ENCODE results near the gene BBC3.
A peak's percentile ranks its signal among the peaks of the same experiment; 100 is the strongest.

Gene BBC3

GRCh38 chr19:47239610-47240296 lies 8.8 kb upstream of the BBC3 start:
- Histone ChIP-seq H3K9me3 (ENCODE audit: control insufficient read depth, low read length) (no peaks in the 10 kb centered on the region), H3K4me3 (ENCODE audit: low read length) (no peak overlapping the region), H3K36me3 (ENCODE audit: control insufficient read depth, insufficient read depth, low read length) (no peaks in the 10 kb centered on the region), H3K27me3 (ENCODE audit: control insufficient read depth, insufficient read depth, low read length) (peaks cover 34% of the 10 kb centered on the region), H3K9ac (ENCODE audit: low read length) (no peak overlapping the region), H3K4me1 (ENCODE audit: control insufficient read depth, insufficient read depth, low read length) (peaks cover 35% of the 10 kb centered on the region)

- no peak overlapping the region for H3K9ac ChIP-seq (ENCODE audit: low read length)
- H3K4me3 ChIP-seq (ENCODE audit: low read length), result no peak overlapping the region
Observed at GRCh38 chr19:47239152-47239551, 8.2 kb upstream of the BBC3 start.

GRCh38 chr19:47236072-47236675 lies 5.2 kb upstream of the BBC3 start:
- H3K27me3 ChIP-seq (ENCODE audit: control insufficient read depth, insufficient read depth, low read length), result peaks cover 22% of the 10 kb centered on the region
- no peak overlapping the region for H3K4me3 ChIP-seq (ENCODE audit: low read length)
- H3K4me1 ChIP-seq (ENCODE audit: control insufficient read depth, insufficient read depth, low read length), result peaks cover 33% of the 10 kb centered on the region

More at GRCh38 chr19:47239152-47239551, 8.2 kb upstream of the BBC3 start:
- Histone ChIP-seq H3K27me3 (ENCODE audit: control insufficient read depth, insufficient read depth, low read length) (peaks cover 34% of the 10 kb centered on the region), H3K9me3 (ENCODE audit: control insufficient read depth, low read length) (no peaks in the 10 kb centered on the region), H3K36me3 (ENCODE audit: control insufficient read depth, insufficient read depth, low read length) (no peaks in the 10 kb centered on the region), H3K4me1 (ENCODE audit: control insufficient read depth, insufficient read depth, low read length) (peaks cover 31% of the 10 kb centered on the region)

GRCh38 chr19:47232422-47233211 lies 1.6 kb upstream of the BBC3 start:
- no peaks in the 10 kb centered on the region for H3K36me3 ChIP-seq (ENCODE audit: control insufficient read depth, insufficient read depth, low read length)

More at GRCh38 chr19:47236072-47236675, 5.2 kb upstream of the BBC3 start:
- H3K36me3 ChIP-seq (ENCODE audit: control insufficient read depth, insufficient read depth, low read length), result no peaks in the 10 kb centered on the region
- no peak overlapping the region for H3K9ac ChIP-seq (ENCODE audit: low read length)
- H3K9me3 ChIP-seq (ENCODE audit: control insufficient read depth, low read length), result no peaks in the 10 kb centered on the region

GRCh38 chr19:47231215-47232054 lies 436 bp upstream of the BBC3 start:
- Histone ChIP-seq H3K4me3 (ENCODE audit: low read length) (peak overlapping the region; percentile 84), H3K4me1 (ENCODE audit: control insufficient read depth, insufficient read depth, low read length) (peaks cover 50% of the 10 kb centered on the region), H3K27me3 (ENCODE audit: control insufficient read depth, insufficient read depth, low read length) (peaks cover 7% of the 10 kb centered on the region), H3K9ac (ENCODE audit: low read length) (peak overlapping the region; percentile 86), H3K36me3 (ENCODE audit: control insufficient read depth, insufficient read depth, low read length) (no peaks in the 10 kb centered on the region), H3K9me3 (ENCODE audit: control insufficient read depth, low read length) (no peaks in the 10 kb centered on the region)

More at GRCh38 chr19:47232422-47233211, 1.6 kb upstream of the BBC3 start:
- H3K9me3 ChIP-seq (ENCODE audit: control insufficient read depth, low read length), result no peaks in the 10 kb centered on the region
- peaks cover 38% of the 10 kb centered on the region for H3K4me1 ChIP-seq (ENCODE audit: control insufficient read depth, insufficient read depth, low read length)
- peak overlapping the region; percentile 86 for H3K9ac ChIP-seq (ENCODE audit: low read length)
- H3K27me3 ChIP-seq (ENCODE audit: control insufficient read depth, insufficient read depth, low read length), result peaks cover 7% of the 10 kb centered on the region
- no peak overlapping the region for H3K4me3 ChIP-seq (ENCODE audit: low read length)

- peak overlapping the region; percentile 60 for H3K4me3 ChIP-seq (ENCODE audit: low read length)
- no peaks in the 10 kb centered on the region for H3K36me3 ChIP-seq (ENCODE audit: control insufficient read depth, insufficient read depth, low read length)
- H3K27me3 ChIP-seq (ENCODE audit: control insufficient read depth, insufficient read depth, low read length), result peaks cover 7% of the 10 kb centered on the region
- no peaks in the 10 kb centered on the region for H3K9me3 ChIP-seq (ENCODE audit: control insufficient read depth, low read length)
- H3K4me1 ChIP-seq (ENCODE audit: control insufficient read depth, insufficient read depth, low read length), result peaks cover 57% of the 10 kb centered on the region
- H3K9ac ChIP-seq (ENCODE audit: low read length), result peak overlapping the region; percentile 94
Observed at GRCh38 chr19:47230054-47230920, 712 bp downstream of the BBC3 start.

GRCh38 chr19:47229676-47230053 lies 1.3 kb downstream of the BBC3 start:
- Histone ChIP-seq H3K4me3 (ENCODE audit: low read length) (peak overlapping the region; percentile 60), H3K27me3 (ENCODE audit: control insufficient read depth, insufficient read depth, low read length) (peaks cover 7% of the 10 kb centered on the region), H3K36me3 (ENCODE audit: control insufficient read depth, insufficient read depth, low read length) (no peaks in the 10 kb centered on the region), H3K9ac (ENCODE audit: low read length) (peak overlapping the region; percentile 94), H3K4me1 (ENCODE audit: control insufficient read depth, insufficient read depth, low read length) (peaks cover 58% of the 10 kb centered on the region), H3K9me3 (ENCODE audit: control insufficient read depth, low read length) (no peaks in the 10 kb centered on the region)

GRCh38 chr19:47228937-47229675 lies 1.9 kb downstream of the BBC3 start:
- H3K9ac ChIP-seq (ENCODE audit: low read length), result peak overlapping the region; percentile 94
- peaks cover 58% of the 10 kb centered on the region for H3K4me1 ChIP-seq (ENCODE audit: control insufficient read depth, insufficient read depth, low read length)
- peak overlapping the region; percentile 60 for H3K4me3 ChIP-seq (ENCODE audit: low read length)
- no peaks in the 10 kb centered on the region for H3K9me3 ChIP-seq (ENCODE audit: control insufficient read depth, low read length)
- no peaks in the 10 kb centered on the region for H3K36me3 ChIP-seq (ENCODE audit: control insufficient read depth, insufficient read depth, low read length)
- peaks cover 7% of the 10 kb centered on the region for H3K27me3 ChIP-seq (ENCODE audit: control insufficient read depth, insufficient read depth, low read length)

GRCh38 chr19:47228168-47228936 lies 2.6 kb downstream of the BBC3 start:
- H3K9me3 ChIP-seq (ENCODE audit: control insufficient read depth, low read length), result no peaks in the 10 kb centered on the region
- H3K4me3 ChIP-seq (ENCODE audit: low read length), result peak overlapping the region; percentile 80
- no peaks in the 10 kb centered on the region for H3K36me3 ChIP-seq (ENCODE audit: control insufficient read depth, insufficient read depth, low read length)
- H3K9ac ChIP-seq (ENCODE audit: low read length), result peak overlapping the region; percentile 94
- peaks cover 7% of the 10 kb centered on the region for H3K27me3 ChIP-seq (ENCODE audit: control insufficient read depth, insufficient read depth, low read length)
- H3K4me1 ChIP-seq (ENCODE audit: control insufficient read depth, insufficient read depth, low read length), result peaks cover 58% of the 10 kb centered on the region

Measured in mucosa of stomach (tissue), 1 donor.